HG03280 (cell line): ENCODE results near the gene SUSD6.

Experiments
- ATAC-seq: cut with Tn5 transposase; IDR thresholded peaks from one replicate; pipeline ENCODE4 v1.9.1; 2021; ENCODE audit warnings: mild to moderate bottlenecking, moderate library complexity; ENCODE audit not compliant: unreplicated experiment

SUSD6 gene

GRCh38 chr14:69753860-69754259 is 142.5 kb downstream of the SUSD6 start:
- ATAC-seq: no peak

- ATAC-seq: no peak
Measured at GRCh38 chr14:69754487-69754886, 143.1 kb downstream of the SUSD6 start.

- ATAC-seq: no peak
Measured at GRCh38 chr14:69755296-69755695, 143.9 kb downstream of the SUSD6 start.

- ATAC-seq: no peak
Measured at GRCh38 chr14:69755784-69756183, 144.4 kb downstream of the SUSD6 start.

- no peak for ATAC-seq
Measured at GRCh38 chr14:69756298-69756697, 144.9 kb downstream of the SUSD6 start.

GRCh38 chr14:69760810-69761209 is 149.4 kb downstream of the SUSD6 start:
- no peak for ATAC-seq

- no peak for ATAC-seq
Measured at GRCh38 chr14:69763761-69764510, 152.5 kb downstream of the SUSD6 start.
